AG09319 (cell line): ENCODE results near the gene FOXP1.

Source experiments
- DNase-seq: peaks from one replicate; pipeline ENCODE4 v3.0.0-alpha.2; 2010; ENCODE audit warnings: low read depth; ENCODE audit errors: extremely low read depth
- CTCF ChIP-seq: IDR thresholded peaks from 2 replicates; pipeline ENCODE4 v1.5.1; 2011; ENCODE audit warnings: low read depth, mild to moderate bottlenecking, inconsistent platforms, low read length, moderate library complexity

Gene FOXP1

DNA sequence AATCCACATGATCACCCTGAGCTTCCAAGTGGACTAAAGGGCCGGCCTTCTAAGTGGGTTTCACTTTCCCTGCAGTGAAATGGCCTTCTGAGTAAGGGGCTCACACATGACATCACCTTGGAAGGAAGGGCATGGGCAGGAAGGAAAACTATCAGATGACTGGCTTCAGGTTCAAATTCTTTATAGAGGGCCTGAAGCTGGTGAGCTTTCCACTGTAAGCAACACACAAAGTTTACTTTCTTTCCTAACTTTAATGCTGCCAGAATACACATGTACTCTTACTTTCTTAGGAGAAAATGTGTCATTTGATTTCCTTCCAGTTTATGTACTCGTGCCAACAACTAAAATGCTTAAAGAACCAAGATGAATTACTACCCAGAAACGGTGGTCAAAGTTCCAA is 475.6 kb downstream of the FOXP1 start:
- no peak for DNase-seq
- TF ChIP-seq CTCF, result no peak

DNA sequence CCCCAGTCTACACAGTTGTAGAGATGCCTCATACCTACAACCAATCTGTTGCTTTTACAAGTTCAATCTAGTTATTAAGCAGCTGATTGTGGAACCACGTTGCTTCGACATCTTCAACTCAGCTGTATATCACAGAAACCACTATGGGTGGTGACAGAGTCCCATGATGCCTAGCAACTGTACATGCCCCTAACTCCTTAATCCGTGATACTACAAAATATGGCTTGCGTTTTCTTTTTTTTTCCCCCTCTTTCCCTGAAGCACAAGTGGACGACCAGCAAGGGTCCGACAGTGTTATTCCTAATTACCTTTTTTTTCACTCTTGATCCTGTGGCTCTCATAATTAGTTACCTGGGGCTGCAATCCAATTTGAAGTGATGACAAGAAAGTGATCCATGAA is 478.6 kb downstream of the FOXP1 start:
- DNase-seq, result no peak
- TF ChIP-seq CTCF, result no peak

DNA sequence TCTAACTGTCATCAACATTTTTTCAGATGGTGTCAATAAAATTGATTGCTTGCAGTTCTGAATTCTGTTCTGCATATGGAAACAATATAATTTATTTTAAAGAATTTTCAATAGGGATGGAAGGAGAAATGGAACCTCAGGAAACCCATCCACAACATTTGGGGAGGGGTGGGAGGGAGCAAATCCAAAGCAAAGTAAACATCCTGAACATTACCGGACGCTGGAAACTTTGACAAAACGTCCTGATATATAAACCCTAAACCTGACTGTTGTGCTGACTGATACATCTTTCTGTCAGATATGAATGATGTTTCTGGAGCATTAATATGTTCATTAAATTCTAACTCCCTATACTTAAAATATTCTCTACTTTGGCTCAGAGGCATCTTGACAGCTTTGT is 479.0 kb downstream of the FOXP1 start:
- TF ChIP-seq CTCF, result no peak
- DNase-seq, result no peak

GRCh38 chr3:71104121-71104541 is 479.4 kb downstream of the FOXP1 start:
- peak; percentile 88 for DNase-seq

DNA sequence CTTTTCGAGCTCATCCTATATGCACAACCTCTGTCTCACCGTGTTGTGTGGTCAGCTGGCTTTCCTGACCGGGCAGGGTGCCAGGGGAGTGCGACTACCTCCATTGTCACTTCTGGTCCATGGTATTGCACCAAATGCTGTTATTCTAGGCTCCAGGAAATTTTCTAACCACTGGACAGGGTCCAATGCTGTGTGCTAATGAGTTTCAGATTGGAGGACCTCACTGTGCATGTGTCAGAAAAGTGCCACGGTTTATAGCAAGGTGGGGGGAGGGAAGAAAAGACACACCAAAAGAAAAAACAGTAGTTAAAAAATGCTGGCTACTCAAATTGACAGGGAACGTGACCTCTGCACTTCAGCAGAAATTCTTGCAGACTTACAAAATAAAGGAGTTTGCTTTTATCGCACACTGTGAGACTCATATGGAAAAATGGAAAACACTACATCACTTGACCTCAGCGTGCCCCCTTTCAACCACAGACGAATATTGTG is 480.1 kb downstream of the FOXP1 start:
- no peak for DNase-seq

More at GRCh38 chr3:71104121-71104541, 479.4 kb downstream of the FOXP1 start:
- TF ChIP-seq CTCF, result no peak

GRCh38 chr3:71102111-71102983 is 481.2 kb downstream of the FOXP1 start:
- no peak for TF ChIP-seq CTCF
- DNase-seq, result peak; percentile 94

More for the DNA sequence above, 480.1 kb downstream of the FOXP1 start:
- TF ChIP-seq CTCF, result no peak

- DNase-seq, result no peak
- TF ChIP-seq CTCF, result no peak
These were observed 481.9 kb downstream of the FOXP1 start for GRCh38 chr3:71101626-71102025.
